Vagina (tissue), 2 donors: ENCODE results near the gene ZFHX3.
"Not testable (repeated sequence)": the region's sequence is repeated elsewhere in the genome, so short reads cannot be mapped to it uniquely, and the experiment has no call there.

Experiments used
- CTCF ChIP-seq, 3 experiments: fragments of 450-650 bp in 2 of 3; fragments of 200-600 bp in 1 of 3; sonication (generic) in 1 of 3; IDR thresholded peaks; one replicate each; pipeline ENCODE4 v1.5.1; 2017 to 2019; ENCODE audit warnings: antibody characterized with exemption in 3 of 3, mild to moderate bottlenecking in 2 of 3, moderate library complexity in 2 of 3
- POLR2A ChIP-seq, 2 donors: fragments of 450-650 bp; IDR thresholded peaks; one replicate each; pipeline ENCODE4 v1.6.1; 2017; ENCODE audit warnings: antibody characterized with exemption in 2 of 2, mild to moderate bottlenecking in 2 of 2, moderate library complexity in 2 of 2

GRCh38 chr16:73082634-73083051 lies 34.7 kb upstream of the ZFHX3 start:
- TF ChIP-seq CTCF, POLR2A (IDR thresholded peaks at IDR 0.05): not testable (repeated sequence)
